HepG2 (cell line): Measurements from ENCODE around the gene AVPR2. TPM values are rescaled to one million over a fixed set of nuclear protein-coding genes. Genes with fewer than 3 reads are reported as not detected.

Source experiments
- GFI1 ChIP-seq: sonication (generic); formaldehyde crosslinking; IDR thresholded peaks from 2 replicates; pipeline ENCODE4 v1.5.0; 2020; ENCODE audit warnings: missing genetic modification reagents, mild to moderate bottlenecking, borderline replicate concordance
- HDAC2 ChIP-seq: sonication (generic); formaldehyde crosslinking; IDR thresholded peaks from 2 replicates; pipeline ENCODE4 v1.4.0; 2020; ENCODE audit warnings: missing genetic modification reagents
- PHF8 ChIP-seq: sonication (generic); formaldehyde crosslinking; IDR thresholded peaks from 2 replicates; pipeline ENCODE4 v1.5.0; 2020; ENCODE audit warnings: missing genetic modification reagents
- STAG1 ChIP-seq: sonication (generic); formaldehyde crosslinking; IDR thresholded peaks from 2 replicates; pipeline ENCODE4 v1.4.0; 2020; ENCODE audit warnings: missing genetic modification reagents
- TBX3 ChIP-seq: fragments of 450-650 bp; IDR thresholded peaks from 2 replicates; pipeline ENCODE4 v1.6.1; 2017; ENCODE audit warnings: antibody characterized with exemption, mild to moderate bottlenecking, inconsistent platforms, borderline replicate concordance
- YEATS2 ChIP-seq: sonication (generic); formaldehyde crosslinking; IDR thresholded peaks from 2 replicates; pipeline ENCODE4 v1.4.0; 2020; ENCODE audit warnings: missing genetic modification reagents, borderline replicate concordance
- ZMYM4 ChIP-seq: sonication (generic); formaldehyde crosslinking; IDR thresholded peaks from 2 replicates; pipeline ENCODE4 v1.8.1; 2023; ENCODE audit warnings: mild to moderate bottlenecking, missing genetic modification reagents
- ZNF234 ChIP-seq: sonication (generic); formaldehyde crosslinking; conservative IDR thresholded peaks from 2 replicates; pipeline ENCODE4 v1.5.1; 2020; ENCODE audit warnings: mild to moderate bottlenecking, missing genetic modification reagents
- ZNF263 ChIP-seq: sonication (generic); formaldehyde crosslinking; IDR thresholded peaks from 2 replicates; pipeline ENCODE4 v1.4.0; 2020; ENCODE audit warnings: missing genetic modification reagents
- ZNF326 ChIP-seq: sonication (generic); formaldehyde crosslinking; IDR thresholded peaks from 2 replicates; pipeline ENCODE4 v1.4.0; 2020; ENCODE audit warnings: missing genetic modification reagents, borderline replicate concordance
- ZNF44 ChIP-seq: sonication (generic); formaldehyde crosslinking; IDR thresholded peaks from 2 replicates; pipeline ENCODE4 v1.5.1; 2020; ENCODE audit warnings: mild to moderate bottlenecking, missing genetic modification reagents
- ZNF549 ChIP-seq: sonication (generic); formaldehyde crosslinking; IDR thresholded peaks from 2 replicates; pipeline ENCODE4 v1.5.0; 2020; ENCODE audit warnings: missing genetic modification reagents
- ZNF556 ChIP-seq: sonication (generic); formaldehyde crosslinking; IDR thresholded peaks from 2 replicates; pipeline ENCODE4 v1.4.0; 2020; ENCODE audit warnings: mild to moderate bottlenecking, missing genetic modification reagents, borderline replicate concordance
- ZNF749 ChIP-seq: sonication (generic); formaldehyde crosslinking; IDR thresholded peaks from 2 replicates; pipeline ENCODE4 v1.8.0; 2022; ENCODE audit warnings: mild to moderate bottlenecking, missing genetic modification reagents, moderate library complexity, borderline replicate concordance
- ZNF761 ChIP-seq: sonication (generic); formaldehyde crosslinking; conservative IDR thresholded peaks from 2 replicates; pipeline ENCODE4 v1.4.0; 2020; ENCODE audit warnings: mild to moderate bottlenecking, missing genetic modification reagents
- ZNF777 ChIP-seq: sonication (generic); formaldehyde crosslinking; IDR thresholded peaks from 2 replicates; pipeline ENCODE4 v1.4.0; 2020; ENCODE audit warnings: missing genetic modification reagents
- ZSCAN22 ChIP-seq: sonication (generic); formaldehyde crosslinking; IDR thresholded peaks from 2 replicates; pipeline ENCODE4 v1.4.0; 2020; ENCODE audit warnings: mild to moderate bottlenecking, missing genetic modification reagents
- polyA plus RNA-seq, 8 experiments: library from polyadenylated mRNA; depleted of rRNA in 3 of 8; stranded (reverse) in 7 of 8; unstranded in 1 of 8; fragments of >200 nt; fragmentation: Illumina TruSeq in 4 of 8; extraction: Trizol in 4 of 8; gene quantifications; 2 replicates each; pipeline versions ENCODE4 v1.2.1 to v1.2.3, GENCODE V29; 2011 to 2016; ENCODE audit warnings: low read depth in 4 of 8, missing spikeins in 1 of 8, mixed read lengths in 1 of 8; ENCODE audit not compliant: insufficient read depth in 1 of 8
- total RNA-seq, 5 experiments: library from RNA; depleted of rRNA; stranded (reverse); fragments of >200 nt; fragmentation: Illumina TruSeq; extraction: Trizol; gene quantifications; 2 replicates each; pipeline ENCODE4 v1.2.3, GENCODE V29; 2016; ENCODE audit warnings: low read depth in 1 of 5
- TF ChIP-seq, protein P1 (sequence below): sonication (generic); formaldehyde crosslinking; IDR thresholded peaks from 2 replicates; pipeline ENCODE4 v1.9.0; 2021; ENCODE audit warnings: missing genetic modification reagents, borderline replicate concordance
- TF ChIP-seq, protein P2 (sequence below): sonication (generic); formaldehyde crosslinking; conservative IDR thresholded peaks from 2 replicates; pipeline ENCODE4 v1.4.0; 2020; ENCODE audit warnings: missing genetic modification reagents
- TF ChIP-seq, protein P3 (sequence below): sonication (generic); formaldehyde crosslinking; IDR thresholded peaks from 2 replicates; pipeline ENCODE4 v1.4.0; 2020; ENCODE audit warnings: mild to moderate bottlenecking, missing genetic modification reagents
- TF ChIP-seq, protein P4 (sequence below): sonication (generic); formaldehyde crosslinking; IDR thresholded peaks from 2 replicates; pipeline ENCODE4 v1.9.0; 2022; ENCODE audit warnings: missing genetic modification reagents, mild to moderate bottlenecking, borderline replicate concordance
- TF ChIP-seq, protein P5 (sequence below): sonication (generic); formaldehyde crosslinking; IDR thresholded peaks from 2 replicates; pipeline ENCODE4 v1.5.0; 2020; ENCODE audit warnings: missing genetic modification reagents, mild to moderate bottlenecking, borderline replicate concordance

Gene AVPR2
- total and polyA plus RNA-seq, 2 of the 13 experiments (the other 11 are each of a cell fraction or from before 2014, with no cell fraction given): not detected

DNA sequence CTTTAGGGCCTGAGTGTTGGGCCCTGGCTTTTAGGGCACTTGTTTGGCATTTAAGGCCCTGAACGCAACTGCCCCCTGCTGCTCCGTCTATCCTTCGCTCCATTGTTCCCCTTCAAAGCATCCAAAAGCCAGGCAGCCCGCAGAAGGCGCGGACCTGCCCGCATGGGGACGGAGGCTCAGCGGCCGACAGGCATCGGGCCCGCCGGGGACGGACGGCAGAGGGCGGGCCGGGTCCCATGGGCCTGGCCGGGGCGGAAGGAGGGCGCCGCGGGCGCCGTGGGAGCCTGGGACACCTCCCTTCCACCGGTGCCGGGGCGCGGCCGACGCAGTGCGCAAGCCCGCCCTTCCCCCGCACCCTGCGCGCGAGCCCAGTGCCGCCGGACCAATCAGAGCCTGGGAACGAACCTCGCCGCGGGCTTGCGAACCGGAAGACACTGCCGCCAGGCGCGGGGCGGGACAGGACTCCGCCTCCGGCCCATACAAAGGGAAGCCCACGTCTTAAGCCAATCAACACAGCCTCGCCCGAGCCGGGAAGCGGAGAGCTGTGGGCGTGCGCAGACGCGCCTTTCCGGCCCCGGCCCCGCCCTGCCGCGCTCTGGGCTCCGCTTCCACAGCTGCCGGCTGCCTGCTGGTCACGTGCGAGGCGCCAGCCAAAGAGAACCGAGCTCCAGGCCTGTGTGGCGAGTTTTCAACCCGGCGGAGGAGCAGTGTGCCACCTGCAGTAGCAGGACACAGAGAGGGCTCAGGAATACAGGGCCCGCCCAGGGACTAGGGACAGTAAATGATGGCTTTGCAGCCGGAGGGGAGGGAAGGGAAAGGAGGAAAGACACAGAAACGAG lies 23.7 kb downstream of the AVPR2 start (continued):
- TF ChIP-seq ZNF556 (CRISPR knock-in tag) (peak; percentile 28; the same call in 1 of the 2 replicates), ZNF549 (CRISPR knock-in tag) (no peak), ZNF749 (no peak), ZNF777 (CRISPR knock-in tag) (peak; percentile 53; the same call in 1 of the 2 replicates), ZSCAN22 (no peak), STAG1 (no peak), ZNF234 (no peak), ZNF326 (CRISPR knock-in tag) (no peak), TBX3 (no peak), ZNF44 (CRISPR knock-in tag) (no peak), GFI1 (CRISPR knock-in tag) (no peak), ZNF263 (CRISPR knock-in tag) (no peak), PHF8 (CRISPR knock-in tag) (peak; percentile 63; the same call in 1 of the 2 replicates), ZNF761 (no peak), ZMYM4 (CRISPR knock-in tag) (no peak), HDAC2 (CRISPR knock-in tag) (no peak), YEATS2 (CRISPR knock-in tag) (peak; percentile 22; the same call in 1 of the 2 replicates)
- TF ChIP-seq, protein P1, sequence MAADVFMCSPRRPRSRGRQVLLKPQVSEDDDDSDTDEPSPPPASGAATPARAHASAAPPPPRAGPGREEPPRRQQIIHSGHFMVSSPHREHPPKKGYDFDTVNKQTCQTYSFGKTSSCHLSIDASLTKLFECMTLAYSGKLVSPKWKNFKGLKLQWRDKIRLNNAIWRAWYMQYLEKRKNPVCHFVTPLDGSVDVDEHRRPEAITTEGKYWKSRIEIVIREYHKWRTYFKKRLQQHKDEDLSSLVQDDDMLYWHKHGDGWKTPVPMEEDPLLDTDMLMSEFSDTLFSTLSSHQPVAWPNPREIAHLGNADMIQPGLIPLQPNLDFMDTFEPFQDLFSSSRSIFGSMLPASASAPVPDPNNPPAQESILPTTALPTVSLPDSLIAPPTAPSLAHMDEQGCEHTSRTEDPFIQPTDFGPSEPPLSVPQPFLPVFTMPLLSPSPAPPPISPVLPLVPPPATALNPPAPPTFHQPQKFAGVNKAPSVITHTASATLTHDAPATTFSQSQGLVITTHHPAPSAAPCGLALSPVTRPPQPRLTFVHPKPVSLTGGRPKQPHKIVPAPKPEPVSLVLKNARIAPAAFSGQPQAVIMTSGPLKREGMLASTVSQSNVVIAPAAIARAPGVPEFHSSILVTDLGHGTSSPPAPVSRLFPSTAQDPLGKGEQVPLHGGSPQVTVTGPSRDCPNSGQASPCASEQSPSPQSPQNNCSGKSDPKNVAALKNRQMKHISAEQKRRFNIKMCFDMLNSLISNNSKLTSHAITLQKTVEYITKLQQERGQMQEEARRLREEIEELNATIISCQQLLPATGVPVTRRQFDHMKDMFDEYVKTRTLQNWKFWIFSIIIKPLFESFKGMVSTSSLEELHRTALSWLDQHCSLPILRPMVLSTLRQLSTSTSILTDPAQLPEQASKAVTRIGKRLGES (CRISPR knock-in tag): no peak
- TF ChIP-seq, protein P2, sequence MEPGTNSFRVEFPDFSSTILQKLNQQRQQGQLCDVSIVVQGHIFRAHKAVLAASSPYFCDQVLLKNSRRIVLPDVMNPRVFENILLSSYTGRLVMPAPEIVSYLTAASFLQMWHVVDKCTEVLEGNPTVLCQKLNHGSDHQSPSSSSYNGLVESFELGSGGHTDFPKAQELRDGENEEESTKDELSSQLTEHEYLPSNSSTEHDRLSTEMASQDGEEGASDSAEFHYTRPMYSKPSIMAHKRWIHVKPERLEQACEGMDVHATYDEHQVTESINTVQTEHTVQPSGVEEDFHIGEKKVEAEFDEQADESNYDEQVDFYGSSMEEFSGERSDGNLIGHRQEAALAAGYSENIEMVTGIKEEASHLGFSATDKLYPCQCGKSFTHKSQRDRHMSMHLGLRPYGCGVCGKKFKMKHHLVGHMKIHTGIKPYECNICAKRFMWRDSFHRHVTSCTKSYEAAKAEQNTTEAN (CRISPR knock-in tag): no peak
- TF ChIP-seq, protein P3, sequence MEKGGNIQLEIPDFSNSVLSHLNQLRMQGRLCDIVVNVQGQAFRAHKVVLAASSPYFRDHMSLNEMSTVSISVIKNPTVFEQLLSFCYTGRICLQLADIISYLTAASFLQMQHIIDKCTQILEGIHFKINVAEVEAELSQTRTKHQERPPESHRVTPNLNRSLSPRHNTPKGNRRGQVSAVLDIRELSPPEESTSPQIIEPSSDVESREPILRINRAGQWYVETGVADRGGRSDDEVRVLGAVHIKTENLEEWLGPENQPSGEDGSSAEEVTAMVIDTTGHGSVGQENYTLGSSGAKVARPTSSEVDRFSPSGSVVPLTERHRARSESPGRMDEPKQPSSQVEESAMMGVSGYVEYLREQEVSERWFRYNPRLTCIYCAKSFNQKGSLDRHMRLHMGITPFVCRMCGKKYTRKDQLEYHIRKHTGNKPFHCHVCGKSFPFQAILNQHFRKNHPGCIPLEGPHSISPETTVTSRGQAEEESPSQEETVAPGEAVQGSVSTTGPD: no peak
- TF ChIP-seq, protein P4, sequence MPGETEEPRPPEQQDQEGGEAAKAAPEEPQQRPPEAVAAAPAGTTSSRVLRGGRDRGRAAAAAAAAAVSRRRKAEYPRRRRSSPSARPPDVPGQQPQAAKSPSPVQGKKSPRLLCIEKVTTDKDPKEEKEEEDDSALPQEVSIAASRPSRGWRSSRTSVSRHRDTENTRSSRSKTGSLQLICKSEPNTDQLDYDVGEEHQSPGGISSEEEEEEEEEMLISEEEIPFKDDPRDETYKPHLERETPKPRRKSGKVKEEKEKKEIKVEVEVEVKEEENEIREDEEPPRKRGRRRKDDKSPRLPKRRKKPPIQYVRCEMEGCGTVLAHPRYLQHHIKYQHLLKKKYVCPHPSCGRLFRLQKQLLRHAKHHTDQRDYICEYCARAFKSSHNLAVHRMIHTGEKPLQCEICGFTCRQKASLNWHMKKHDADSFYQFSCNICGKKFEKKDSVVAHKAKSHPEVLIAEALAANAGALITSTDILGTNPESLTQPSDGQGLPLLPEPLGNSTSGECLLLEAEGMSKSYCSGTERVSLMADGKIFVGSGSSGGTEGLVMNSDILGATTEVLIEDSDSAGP (CRISPR knock-in tag): no peak
- TF ChIP-seq, protein P5, sequence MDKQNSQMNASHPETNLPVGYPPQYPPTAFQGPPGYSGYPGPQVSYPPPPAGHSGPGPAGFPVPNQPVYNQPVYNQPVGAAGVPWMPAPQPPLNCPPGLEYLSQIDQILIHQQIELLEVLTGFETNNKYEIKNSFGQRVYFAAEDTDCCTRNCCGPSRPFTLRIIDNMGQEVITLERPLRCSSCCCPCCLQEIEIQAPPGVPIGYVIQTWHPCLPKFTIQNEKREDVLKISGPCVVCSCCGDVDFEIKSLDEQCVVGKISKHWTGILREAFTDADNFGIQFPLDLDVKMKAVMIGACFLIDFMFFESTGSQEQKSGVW: no peak
